ENCODE data around the gene CORO7. TPM values are rescaled to one million over a fixed set of nuclear protein-coding genes. Genes with fewer than 3 reads are reported as not detected.

CORO7 gene
- polyA plus RNA-seq (2013, experiment 1 of 2) = 10.0 TPM
- polyA plus RNA-seq (2013, experiment 2 of 2) = 14.5 TPM

DNA sequence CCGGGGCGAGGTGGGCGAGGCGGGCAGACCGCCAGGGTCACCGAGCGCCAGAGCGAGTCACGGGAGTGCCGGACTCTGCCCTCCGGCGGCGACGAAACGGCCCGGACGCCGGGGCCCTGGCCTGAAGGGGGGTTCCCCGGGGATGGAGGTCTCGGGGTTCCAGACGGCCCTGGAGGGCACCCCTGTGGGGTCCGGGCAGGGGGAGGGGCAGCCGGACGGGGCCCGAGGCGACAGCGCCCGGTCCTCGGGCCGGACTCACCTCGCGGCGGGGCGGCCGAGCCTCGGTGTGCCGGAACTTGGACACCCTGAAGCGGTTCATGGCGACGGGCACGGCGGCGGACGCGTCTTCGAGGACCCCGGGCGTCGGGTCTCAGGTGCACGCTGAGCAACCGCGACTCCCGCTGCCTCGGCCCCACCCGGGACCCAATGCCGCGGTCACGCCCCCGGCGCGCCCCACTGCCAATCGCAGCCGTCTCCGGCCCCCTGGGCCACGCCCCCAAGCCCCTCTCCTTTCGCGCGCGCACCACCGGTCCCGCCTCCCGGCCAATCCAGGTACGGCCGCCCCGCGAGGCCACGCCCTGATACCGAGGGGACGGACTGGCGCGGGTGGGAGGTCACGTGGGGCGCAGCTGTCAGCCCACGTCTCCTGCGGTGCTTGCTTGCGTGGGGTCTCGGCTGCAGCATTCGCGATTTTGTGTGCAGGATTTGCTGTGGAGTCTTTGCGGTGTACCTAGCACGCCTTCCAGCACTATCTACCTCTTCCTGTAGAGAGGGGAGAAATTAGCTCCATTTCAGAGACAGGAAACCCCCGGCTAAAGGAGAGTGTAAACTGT is at the start of gene CORO7:
TSS of gene CORO7 (minus strand) at position 397 of the 833 bp plus-strand sequence. CDS start at position 319, 78 bp downstream.
- WGBS = under 1% methylated on average over 88 of the region's 92 CpGs
- H3K4me1 ChIP-seq (ENCODE audit: insufficient read depth, low read length) = peaks cover 3% of the 10 kb centered on the region; the same call in 1 of the 2 replicates
- H3K9me3 ChIP-seq (ENCODE audit: insufficient read depth, low read depth, low read length) = no peaks in the 10 kb centered on the region
- H3K27me3 ChIP-seq (ENCODE audit: insufficient read depth, low read length) = peaks cover 6% of the 10 kb centered on the region; the same call in 1 of the 2 replicates
- H3K4me3 ChIP-seq (ENCODE audit: low read length) = peak within 1 kb of the TSS; percentile 77
- H3K36me3 ChIP-seq (ENCODE audit: insufficient read depth, low read length) = peaks cover 6% of the 10 kb centered on the region; the same call in 1 of the 2 replicates
- peak within 1 kb of the TSS; percentile 62 for H3K9ac ChIP-seq (ENCODE audit: low read depth, low read length)
- no peak within 1 kb of the TSS for H3K27ac ChIP-seq (ENCODE audit: low read depth, low read length)

DNA sequence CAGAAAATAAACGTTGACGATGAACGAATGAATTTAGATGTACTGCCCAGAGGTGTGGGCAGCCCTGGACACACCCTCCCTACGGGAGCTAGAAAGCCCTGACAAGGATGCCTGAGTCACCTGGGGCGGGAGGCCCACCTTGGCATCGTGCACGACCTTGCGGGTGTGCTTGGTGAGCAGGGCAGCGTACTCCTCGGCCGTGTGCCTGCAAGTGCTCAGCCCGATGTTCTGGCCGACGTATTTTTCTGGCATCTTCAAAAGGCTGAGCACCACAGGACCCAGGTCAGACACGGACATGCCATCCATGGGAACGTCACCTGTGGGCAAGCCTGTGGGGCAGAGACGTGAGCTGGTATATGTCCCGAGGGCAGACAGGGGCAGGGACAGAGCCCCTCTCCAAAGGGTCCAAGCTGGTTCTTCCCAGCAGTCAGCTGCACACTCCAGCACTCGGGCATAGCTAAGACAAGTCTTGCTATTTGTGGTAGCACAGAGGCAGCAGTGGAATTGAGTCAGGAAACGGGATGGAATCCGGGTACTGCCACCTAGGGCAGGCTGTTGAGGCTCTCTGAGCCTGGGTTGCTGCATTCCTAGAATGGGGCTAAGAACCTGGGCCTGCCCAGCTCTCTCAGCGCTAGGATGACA is 47.2 kb upstream of the CORO7 start:
- Histone ChIP-seq H3K4me1 (ENCODE audit: insufficient read depth, low read length) (peaks cover 4% of the 10 kb centered on the region; the same call in 1 of the 2 replicates), H3K27me3 (ENCODE audit: insufficient read depth, low read length) (no peaks in the 10 kb centered on the region), H3K9me3 (ENCODE audit: insufficient read depth, low read depth, low read length) (no peaks in the 10 kb centered on the region), H3K27ac (ENCODE audit: low read depth, low read length) (no peak overlapping the region), H3K4me3 (ENCODE audit: low read length) (no peak overlapping the region), H3K36me3 (ENCODE audit: insufficient read depth, low read length) (peaks cover 49% of the 10 kb centered on the region), H3K9ac (ENCODE audit: low read depth, low read length) (no peak overlapping the region)
- WGBS = 94% methylated on average over 22 of the region's 22 CpGs

DNA sequence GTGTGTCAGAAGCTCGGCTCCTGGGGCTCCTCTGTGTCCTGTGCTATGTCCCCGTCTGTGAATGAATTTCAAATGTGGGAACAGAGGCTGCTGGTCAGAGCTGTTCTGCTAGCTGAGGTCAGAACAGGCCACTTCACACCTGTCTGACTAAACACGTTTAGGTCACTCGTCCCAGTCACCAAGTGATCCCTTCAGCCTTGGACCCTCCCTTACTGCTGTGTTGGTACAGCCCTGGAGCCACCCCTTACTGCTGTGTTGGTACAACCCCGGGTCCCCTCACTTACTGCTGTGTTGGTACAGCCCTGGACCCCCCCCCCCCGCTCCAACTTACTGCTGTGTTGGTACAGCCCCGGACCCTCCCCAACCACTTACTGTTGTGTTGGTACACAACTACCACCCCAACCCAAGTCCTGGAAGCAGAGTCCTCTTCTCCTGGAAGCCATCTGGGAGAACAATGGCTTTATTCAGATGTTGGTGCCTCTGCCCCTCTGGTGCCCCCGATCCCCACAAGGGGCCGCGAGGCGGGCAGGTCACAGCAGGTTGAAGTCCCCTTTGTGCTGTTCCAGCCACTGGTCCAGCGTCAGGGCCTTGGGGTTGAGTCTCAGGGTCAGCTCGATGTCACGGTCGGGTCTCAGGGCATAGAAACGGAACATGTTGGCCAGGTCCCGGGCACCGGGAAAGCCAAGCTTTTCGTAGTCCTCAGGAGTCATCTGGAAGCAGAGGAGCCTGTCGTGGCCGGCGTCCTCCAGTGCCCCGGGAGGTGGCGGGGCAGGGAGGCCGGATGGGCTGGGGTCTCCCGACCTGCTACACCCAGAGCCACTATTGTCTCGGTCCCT is 45.1 kb upstream of the CORO7 start:
- no peaks in the 10 kb centered on the region for H3K9me3 ChIP-seq (ENCODE audit: insufficient read depth, low read depth, low read length)
- peak overlapping the region; percentile 12 for H3K27ac ChIP-seq (ENCODE audit: low read depth, low read length)
- H3K4me3 ChIP-seq (ENCODE audit: low read length) = no peak overlapping the region
- H3K36me3 ChIP-seq (ENCODE audit: insufficient read depth, low read length) = peaks cover 46% of the 10 kb centered on the region
- no peaks in the 10 kb centered on the region for H3K27me3 ChIP-seq (ENCODE audit: insufficient read depth, low read length)
- WGBS = 88% methylated on average over 26 of the region's 27 CpGs
- peaks cover 4% of the 10 kb centered on the region; the same call in 1 of the 2 replicates for H3K4me1 ChIP-seq (ENCODE audit: insufficient read depth, low read length)
- H3K9ac ChIP-seq (ENCODE audit: low read depth, low read length) = 0 out of 2 replicates have a peak overlapping the region, but pooled peaks have one; percentile 7

DNA sequence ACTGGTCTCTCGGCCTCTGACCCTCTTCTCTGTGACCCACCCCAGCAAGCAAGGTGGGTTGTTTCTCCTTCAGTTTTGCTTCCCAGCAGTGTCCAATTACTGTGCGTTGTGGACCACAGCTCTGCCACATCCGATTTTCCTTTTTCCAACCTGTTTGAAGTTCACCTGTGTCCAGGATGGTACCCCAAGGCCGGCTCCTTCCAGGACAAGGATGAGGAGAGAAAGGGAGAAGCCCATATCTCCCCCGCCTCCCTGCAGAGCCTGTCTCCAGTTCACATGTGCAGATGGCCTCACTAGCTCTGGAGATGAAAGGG is 44.5 kb upstream of the CORO7 start:
- Histone ChIP-seq H3K9ac (ENCODE audit: low read depth, low read length) (no peak overlapping the region), H3K4me3 (ENCODE audit: low read length) (no peak overlapping the region), H3K27me3 (ENCODE audit: insufficient read depth, low read length) (no peaks in the 10 kb centered on the region), H3K9me3 (ENCODE audit: insufficient read depth, low read depth, low read length) (no peaks in the 10 kb centered on the region), H3K4me1 (ENCODE audit: insufficient read depth, low read length) (peaks cover 4% of the 10 kb centered on the region; the same call in 1 of the 2 replicates), H3K36me3 (ENCODE audit: insufficient read depth, low read length) (peaks cover 46% of the 10 kb centered on the region), H3K27ac (ENCODE audit: low read depth, low read length) (no peak overlapping the region)
- WGBS = 94% methylated on average over 5 of the region's 5 CpGs

DNA sequence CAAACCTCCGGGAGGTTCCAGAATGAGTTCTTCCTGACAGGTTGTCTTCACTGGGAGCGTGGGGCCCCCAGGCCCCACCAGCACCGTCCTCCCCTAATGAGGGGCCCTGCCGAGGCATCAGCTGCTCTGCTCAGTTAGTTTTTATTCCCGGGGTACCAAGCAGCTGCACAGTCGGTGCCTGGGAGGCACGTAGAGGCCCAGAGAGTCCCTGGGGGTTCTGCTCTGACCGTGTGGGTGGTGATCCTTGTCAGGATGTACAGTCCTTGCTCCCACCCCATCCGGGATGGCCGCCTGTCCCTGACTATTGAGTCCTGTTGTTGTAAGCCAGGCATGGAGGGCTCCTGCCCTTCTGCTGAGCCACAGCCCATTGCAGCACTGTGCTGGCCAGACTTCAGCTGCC is 39.6 kb upstream of the CORO7 start:
- Histone ChIP-seq H3K4me1 (ENCODE audit: insufficient read depth, low read length) (no peaks in the 10 kb centered on the region), H3K4me3 (ENCODE audit: low read length) (no peak overlapping the region), H3K27me3 (ENCODE audit: insufficient read depth, low read length) (no peaks in the 10 kb centered on the region), H3K9ac (ENCODE audit: low read depth, low read length) (no peak overlapping the region), H3K36me3 (ENCODE audit: insufficient read depth, low read length) (peaks cover 64% of the 10 kb centered on the region), H3K9me3 (ENCODE audit: insufficient read depth, low read depth, low read length) (no peaks in the 10 kb centered on the region), H3K27ac (ENCODE audit: low read depth, low read length) (no peak overlapping the region)
- 83% methylated on average over 10 of the region's 10 CpGs for WGBS

DNA sequence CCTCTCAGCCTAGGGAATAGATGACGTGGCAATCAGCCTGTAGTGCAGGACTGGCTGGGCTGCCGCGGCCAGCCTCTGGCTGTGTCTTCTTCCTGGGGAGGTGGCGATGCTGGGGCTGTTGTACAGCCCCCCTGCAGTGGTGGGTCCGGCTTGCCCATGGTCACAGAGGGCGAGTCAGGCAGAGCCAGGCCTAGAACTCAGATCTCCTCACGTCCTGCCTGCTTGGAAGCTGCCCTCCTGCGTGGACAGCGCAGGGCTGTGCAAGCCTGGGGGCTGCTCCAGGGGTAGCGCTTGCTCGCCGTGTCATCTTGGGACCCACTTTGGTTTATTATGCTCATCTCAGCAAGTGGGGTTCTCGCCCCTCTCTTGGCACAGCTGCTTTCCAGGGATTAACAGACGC is 38.7 kb upstream of the CORO7 start:
- Histone ChIP-seq H3K27ac (ENCODE audit: low read depth, low read length) (no peak overlapping the region), H3K9me3 (ENCODE audit: insufficient read depth, low read depth, low read length) (no peaks in the 10 kb centered on the region), H3K36me3 (ENCODE audit: insufficient read depth, low read length) (peaks cover 73% of the 10 kb centered on the region), H3K9ac (ENCODE audit: low read depth, low read length) (no peak overlapping the region), H3K4me1 (ENCODE audit: insufficient read depth, low read length) (no peaks in the 10 kb centered on the region), H3K27me3 (ENCODE audit: insufficient read depth, low read length) (no peaks in the 10 kb centered on the region), H3K4me3 (ENCODE audit: low read length) (no peak overlapping the region)
- 89% methylated on average over 14 of the region's 14 CpGs for WGBS

DNA sequence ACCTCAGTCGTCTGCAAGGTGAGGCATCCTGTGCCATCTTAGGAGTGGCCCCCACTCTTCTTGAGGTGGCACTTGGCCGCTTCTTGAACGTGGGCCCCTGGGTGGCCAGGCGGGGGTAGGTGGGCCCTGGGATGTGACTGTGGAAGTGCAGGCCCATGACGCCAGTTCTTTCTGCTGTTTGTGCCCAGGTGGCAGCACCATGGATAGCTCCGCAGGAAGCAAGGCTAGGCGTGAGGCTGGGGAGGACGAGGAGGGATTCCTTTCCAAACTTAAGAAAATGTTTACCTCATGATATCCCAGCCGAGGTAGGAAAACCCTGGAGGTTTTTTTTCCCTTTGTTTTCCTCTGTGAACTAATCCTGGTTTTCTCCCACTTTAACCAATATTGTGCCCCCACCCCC is 38.2 kb upstream of the CORO7 start:
- Histone ChIP-seq H3K27ac (ENCODE audit: low read depth, low read length) (no peak overlapping the region), H3K36me3 (ENCODE audit: insufficient read depth, low read length) (peaks cover 77% of the 10 kb centered on the region), H3K4me3 (ENCODE audit: low read length) (no peak overlapping the region), H3K9ac (ENCODE audit: low read depth, low read length) (no peak overlapping the region), H3K4me1 (ENCODE audit: insufficient read depth, low read length) (no peaks in the 10 kb centered on the region), H3K9me3 (ENCODE audit: insufficient read depth, low read depth, low read length) (no peaks in the 10 kb centered on the region), H3K27me3 (ENCODE audit: insufficient read depth, low read length) (no peaks in the 10 kb centered on the region)
- WGBS = 88% methylated on average over 9 of the region's 9 CpGs

DNA sequence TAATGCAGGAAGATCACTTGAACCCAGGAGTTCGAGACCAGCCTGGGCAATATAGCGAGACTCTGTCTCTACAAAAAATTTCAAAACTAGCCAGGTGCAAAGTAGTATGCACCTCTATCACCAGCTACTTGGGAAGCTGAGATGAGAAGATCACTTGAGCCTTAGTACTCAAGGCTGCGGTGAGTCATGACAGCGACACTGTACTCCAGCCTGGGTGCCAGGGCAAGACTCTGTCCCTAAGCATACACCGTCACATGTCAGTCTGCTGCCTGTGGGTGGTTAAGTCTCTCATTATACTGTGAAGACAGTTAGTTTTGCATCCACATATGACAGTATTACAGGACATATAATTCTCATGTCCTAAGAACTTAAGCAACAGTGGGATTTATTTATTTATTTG is 36.3 kb upstream of the CORO7 start:
- no peak overlapping the region for H3K9ac ChIP-seq (ENCODE audit: low read depth, low read length)
- H3K36me3 ChIP-seq (ENCODE audit: insufficient read depth, low read length) = peaks cover 88% of the 10 kb centered on the region
- no peaks in the 10 kb centered on the region for H3K9me3 ChIP-seq (ENCODE audit: insufficient read depth, low read depth, low read length)
- no peaks in the 10 kb centered on the region for H3K27me3 ChIP-seq (ENCODE audit: insufficient read depth, low read length)
- no peak overlapping the region for H3K27ac ChIP-seq (ENCODE audit: low read depth, low read length)
- no peak overlapping the region for H3K4me3 ChIP-seq (ENCODE audit: low read length)
- WGBS = 97% methylated on average over 5 of the region's 5 CpGs
- H3K4me1 ChIP-seq (ENCODE audit: insufficient read depth, low read length) = no peaks in the 10 kb centered on the region

DNA sequence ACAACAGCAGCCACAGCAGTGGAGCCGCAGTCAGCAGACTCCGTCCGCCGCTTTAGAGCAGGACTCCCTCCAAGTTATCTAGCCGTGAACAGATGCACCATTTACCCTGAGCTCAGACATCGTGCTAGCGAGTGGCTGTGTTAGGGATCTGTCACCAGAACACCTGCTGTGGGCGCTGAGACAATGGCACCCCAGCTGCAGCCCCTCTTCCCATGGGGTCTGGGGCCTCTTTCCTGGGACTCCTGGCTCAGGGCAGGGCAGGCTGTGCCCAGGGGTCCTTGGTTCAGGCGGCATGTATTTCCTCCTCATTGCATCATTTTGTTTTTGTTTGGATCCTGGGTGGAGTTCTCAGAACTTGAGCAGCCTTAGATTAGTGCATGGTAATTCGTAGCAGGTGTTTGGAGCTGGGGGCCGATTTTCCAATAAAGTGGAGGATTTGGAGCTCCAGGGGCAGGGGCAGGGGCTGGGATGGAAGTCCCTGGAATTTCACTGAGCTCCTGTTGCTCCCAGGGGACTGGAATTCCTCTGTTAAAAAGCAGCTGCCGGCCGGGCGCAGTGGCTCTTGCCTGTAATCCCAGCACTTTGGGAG is 34.6 kb upstream of the CORO7 start:
- Histone ChIP-seq H3K4me3 (ENCODE audit: low read length) (no peak overlapping the region), H3K36me3 (ENCODE audit: insufficient read depth, low read length) (peaks cover 87% of the 10 kb centered on the region), H3K9me3 (ENCODE audit: insufficient read depth, low read depth, low read length) (no peaks in the 10 kb centered on the region), H3K27ac (ENCODE audit: low read depth, low read length) (no peak overlapping the region), H3K27me3 (ENCODE audit: insufficient read depth, low read length) (no peaks in the 10 kb centered on the region), H3K4me1 (ENCODE audit: insufficient read depth, low read length) (no peaks in the 10 kb centered on the region), H3K9ac (ENCODE audit: low read depth, low read length) (no peak overlapping the region)
- WGBS = 93% methylated on average over 14 of the region's 14 CpGs

DNA sequence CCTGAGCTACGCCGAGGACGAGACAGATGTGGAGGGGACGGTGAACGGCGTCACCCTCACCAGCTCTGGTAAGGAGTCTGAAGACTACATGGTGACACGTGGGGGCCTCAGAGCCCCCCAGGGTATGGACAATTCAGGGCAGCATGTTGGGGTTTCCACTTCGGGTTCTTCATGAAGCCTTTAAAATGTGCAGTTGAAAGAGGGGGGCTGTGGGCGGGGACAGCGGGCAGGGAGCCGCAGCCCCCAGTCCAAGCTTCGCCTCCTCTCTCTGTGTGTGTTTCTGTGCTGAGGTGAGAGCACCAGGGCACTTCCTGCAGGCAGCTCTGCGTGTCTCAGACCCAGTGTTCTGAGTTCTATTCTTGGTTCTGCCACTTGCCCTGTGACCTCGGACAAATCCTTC is 34.0 kb upstream of the CORO7 start:
- Histone ChIP-seq H3K4me1 (ENCODE audit: insufficient read depth, low read length) (no peaks in the 10 kb centered on the region), H3K4me3 (ENCODE audit: low read length) (no peak overlapping the region), H3K9ac (ENCODE audit: low read depth, low read length) (no peak overlapping the region), H3K27ac (ENCODE audit: low read depth, low read length) (no peak overlapping the region), H3K27me3 (ENCODE audit: insufficient read depth, low read length) (no peaks in the 10 kb centered on the region), H3K9me3 (ENCODE audit: insufficient read depth, low read depth, low read length) (no peaks in the 10 kb centered on the region), H3K36me3 (ENCODE audit: insufficient read depth, low read length) (peaks cover 87% of the 10 kb centered on the region)
- 95% methylated on average over 14 of the region's 14 CpGs for WGBS
